Measurements from ENCODE around the gene CDC14B.
"Not testable (repeated sequence)": the region's sequence is repeated elsewhere in the genome, so short reads cannot be mapped to it uniquely, and the experiment has no call there.

The CDC14B gene

GRCh38 chr9:96621618-96622017 is 2.0 kb upstream of the CDC14B start:
- no peak for DNase-seq

- no peak for DNase-seq
Measured at GRCh38 chr9:96620832-96621269, 1.2 kb upstream of the CDC14B start.

GRCh38 chr9:96620181-96620514 is 505 bp upstream of the CDC14B start:
- no peak for DNase-seq

- no peak for DNase-seq
Measured at GRCh38 chr9:96619124-96619465, 548 bp downstream of the CDC14B start.

GRCh38 chr9:96618209-96619123 is 1.2 kb downstream of the CDC14B start:
- DNase-seq, result peak; percentile 42

- DNase-seq, result no peak
Measured at GRCh38 chr9:96617439-96618185, 2.0 kb downstream of the CDC14B start.

GRCh38 chr9:96616817-96617438 is 2.7 kb downstream of the CDC14B start:
- no peak for DNase-seq

GRCh38 chr9:96615411-96615810 is 4.2 kb downstream of the CDC14B start:
- DNase-seq, result no peak

- not testable (repeated sequence) for DNase-seq
Measured at GRCh38 chr9:96614664-96615063, 5.0 kb downstream of the CDC14B start.

- no peak for DNase-seq
Measured at GRCh38 chr9:96612966-96613589, 6.6 kb downstream of the CDC14B start.

GRCh38 chr9:96612105-96612965 is 7.3 kb downstream of the CDC14B start:
- no peak for DNase-seq

- DNase-seq, result no peak
Measured at GRCh38 chr9:96611302-96611701, 8.3 kb downstream of the CDC14B start.

GRCh38 chr9:96609732-96610131 is 9.9 kb downstream of the CDC14B start:
- no peak for DNase-seq

- DNase-seq, result no peak
Measured at GRCh38 chr9:96607971-96608370, 11.7 kb downstream of the CDC14B start.

GRCh38 chr9:96605328-96605727 is 14.3 kb downstream of the CDC14B start:
- no peak for DNase-seq

- DNase-seq, result no peak
Measured at GRCh38 chr9:96604004-96604319, 15.7 kb downstream of the CDC14B start.

- no peak for DNase-seq
Measured at GRCh38 chr9:96603305-96604003, 16.2 kb downstream of the CDC14B start.

GRCh38 chr9:96599298-96599697 is 20.3 kb downstream of the CDC14B start:
- DNase-seq, result no peak

- no peak for DNase-seq
Measured at GRCh38 chr9:96596601-96597111, 23.0 kb downstream of the CDC14B start.

GRCh38 chr9:96587338-96588315 is 32.0 kb downstream of the CDC14B start:
- no peak for DNase-seq

Measured in stimulated activated CD4-positive, alpha-beta T cell treated with anti-CD3 and anti-CD28 coated beads, Interleukin-15, amount 100 ng/mL, for 24 hours (primary cell).